ENCODE results near the gene SPP2. TPM values are rescaled to one million over a fixed set of nuclear protein-coding genes. Genes with fewer than 3 reads are reported as not detected.

Gene SPP2
- total RNA-seq, 1 donor from 2014 or later: not detected

DNA sequence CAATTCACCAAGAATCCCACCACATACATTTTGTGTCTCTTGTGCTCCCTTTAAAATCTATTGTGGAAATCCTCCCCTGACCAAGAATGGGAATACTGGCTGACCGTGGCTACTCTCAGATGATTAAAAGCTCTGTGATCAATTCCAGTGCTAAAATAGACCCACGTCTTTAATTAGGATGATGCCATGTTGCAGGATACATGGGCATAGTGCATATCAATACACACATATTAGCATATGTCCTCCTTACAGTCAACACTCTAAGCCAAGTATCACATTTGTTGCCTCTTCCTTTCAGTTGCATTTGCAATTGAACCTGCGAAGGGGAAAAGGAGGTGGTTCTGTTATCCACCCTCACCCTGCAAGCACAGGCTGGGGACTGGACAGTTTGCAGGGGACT lies 41.8 kb downstream of the SPP2 start:
- intact Hi-C loops (cut with DNase I): no loop called here
- H3K4me1 ChIP-seq: peaks cover 11% of the 10 kb centered on the region
- H3K4me3 ChIP-seq: no peak overlapping the region
- no peaks in the 10 kb centered on the region for H3K9me3 ChIP-seq
- no peaks in the 10 kb centered on the region for H3K36me3 ChIP-seq
- DNase-seq (ENCODE audit: extremely low spot score in 2 of 2): no peak
- TF ChIP-seq POLR2AphosphoS5 (IDR thresholded peaks at IDR 0.05; ENCODE audit: insufficient read depth in 1 of 2, low read depth in 1 of 2): no peak
- TF ChIP-seq, protein P1, sequence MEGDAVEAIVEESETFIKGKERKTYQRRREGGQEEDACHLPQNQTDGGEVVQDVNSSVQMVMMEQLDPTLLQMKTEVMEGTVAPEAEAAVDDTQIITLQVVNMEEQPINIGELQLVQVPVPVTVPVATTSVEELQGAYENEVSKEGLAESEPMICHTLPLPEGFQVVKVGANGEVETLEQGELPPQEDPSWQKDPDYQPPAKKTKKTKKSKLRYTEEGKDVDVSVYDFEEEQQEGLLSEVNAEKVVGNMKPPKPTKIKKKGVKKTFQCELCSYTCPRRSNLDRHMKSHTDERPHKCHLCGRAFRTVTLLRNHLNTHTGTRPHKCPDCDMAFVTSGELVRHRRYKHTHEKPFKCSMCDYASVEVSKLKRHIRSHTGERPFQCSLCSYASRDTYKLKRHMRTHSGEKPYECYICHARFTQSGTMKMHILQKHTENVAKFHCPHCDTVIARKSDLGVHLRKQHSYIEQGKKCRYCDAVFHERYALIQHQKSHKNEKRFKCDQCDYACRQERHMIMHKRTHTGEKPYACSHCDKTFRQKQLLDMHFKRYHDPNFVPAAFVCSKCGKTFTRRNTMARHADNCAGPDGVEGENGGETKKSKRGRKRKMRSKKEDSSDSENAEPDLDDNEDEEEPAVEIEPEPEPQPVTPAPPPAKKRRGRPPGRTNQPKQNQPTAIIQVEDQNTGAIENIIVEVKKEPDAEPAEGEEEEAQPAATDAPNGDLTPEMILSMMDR (IDR thresholded peaks at IDR 0.05): no peak
- no peak for TF ChIP-seq POLR2A (IDR thresholded peaks at IDR 0.05)
- H3K27ac ChIP-seq: no peak overlapping the region
- no peaks in the 10 kb centered on the region for H3K27me3 ChIP-seq

- Histone ChIP-seq H3K9me3 (no peaks in the 10 kb centered on the region), H3K4me1 (peaks cover 11% of the 10 kb centered on the region), H3K27me3 (no peaks in the 10 kb centered on the region), H3K4me3 (no peak overlapping the region), H3K27ac (no peak overlapping the region), H3K36me3 (no peaks in the 10 kb centered on the region)
- intact Hi-C loops (cut with DNase I): no loop called here
- DNase-seq (ENCODE audit: extremely low spot score in 2 of 2): no peak
- TF ChIP-seq, protein P1 (IDR thresholded peaks at IDR 0.05): no peak
- TF ChIP-seq POLR2AphosphoS5 (IDR thresholded peaks at IDR 0.05; ENCODE audit: insufficient read depth in 1 of 2, low read depth in 1 of 2) (no peak), POLR2A (IDR thresholded peaks at IDR 0.05) (no peak)
Measured at GRCh38 chr2:234095301-234095700, 44.8 kb downstream of the SPP2 start.

GRCh38 chr2:234096164-234096563 lies 45.7 kb downstream of the SPP2 start:
- Histone ChIP-seq H3K4me3 (no peak overlapping the region), H3K27ac (no peak overlapping the region), H3K27me3 (no peaks in the 10 kb centered on the region), H3K4me1 (peaks cover 9% of the 10 kb centered on the region), H3K36me3 (no peaks in the 10 kb centered on the region), H3K9me3 (no peaks in the 10 kb centered on the region)
- DNase-seq (ENCODE audit: extremely low spot score in 2 of 2): no peak
- no peak for TF ChIP-seq POLR2A (IDR thresholded peaks at IDR 0.05)
- TF ChIP-seq, protein P1 (IDR thresholded peaks at IDR 0.05): no peak
- no peak for TF ChIP-seq POLR2AphosphoS5 (IDR thresholded peaks at IDR 0.05; ENCODE audit: insufficient read depth in 1 of 2, low read depth in 1 of 2)
- intact Hi-C loops (cut with DNase I): no loop called here

- no peaks in the 10 kb centered on the region for H3K9me3 ChIP-seq
- no peak overlapping the region for H3K4me3 ChIP-seq
- TF ChIP-seq, protein P1 (IDR thresholded peaks at IDR 0.05): no peak
- TF ChIP-seq POLR2AphosphoS5 (IDR thresholded peaks at IDR 0.05; ENCODE audit: insufficient read depth in 1 of 2, low read depth in 1 of 2) (no peak), POLR2A (IDR thresholded peaks at IDR 0.05) (no peak)
- no peaks in the 10 kb centered on the region for H3K36me3 ChIP-seq
- intact Hi-C loops (cut with DNase I): no loop called here
- H3K27ac ChIP-seq: no peak overlapping the region
- no peaks in the 10 kb centered on the region for H3K4me1 ChIP-seq
- no peak for DNase-seq (ENCODE audit: extremely low spot score in 2 of 2)
- H3K27me3 ChIP-seq: no peaks in the 10 kb centered on the region
Measured at GRCh38 chr2:234098681-234099080, 48.2 kb downstream of the SPP2 start.

DNA sequence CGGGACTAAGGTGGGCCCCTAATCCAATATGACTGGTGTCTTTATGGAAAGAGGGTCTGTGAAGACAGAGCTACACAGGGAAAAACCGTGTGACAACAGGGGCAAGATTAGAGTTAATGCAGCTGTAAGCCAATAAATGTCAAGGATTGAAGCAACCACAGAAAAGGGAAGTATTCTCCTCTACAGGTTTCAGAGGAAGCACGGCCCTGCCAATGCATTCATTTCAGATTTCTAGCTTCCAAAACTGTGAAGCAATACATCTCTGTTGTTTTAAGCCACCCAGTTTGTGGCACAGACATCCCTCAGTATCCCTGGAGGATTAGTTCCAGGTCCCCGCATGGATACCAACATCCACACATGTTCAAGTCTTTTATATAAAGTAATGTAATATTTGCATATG lies 48.8 kb downstream of the SPP2 start:
- intact Hi-C loops (cut with DNase I): no loop called here
- no peak for DNase-seq (ENCODE audit: extremely low spot score in 2 of 2)
- Histone ChIP-seq H3K27ac (no peak overlapping the region), H3K4me3 (no peak overlapping the region), H3K36me3 (no peaks in the 10 kb centered on the region), H3K4me1 (no peaks in the 10 kb centered on the region), H3K27me3 (no peaks in the 10 kb centered on the region), H3K9me3 (no peaks in the 10 kb centered on the region)
- TF ChIP-seq POLR2AphosphoS5 (IDR thresholded peaks at IDR 0.05; ENCODE audit: insufficient read depth in 1 of 2, low read depth in 1 of 2): no peak
- TF ChIP-seq POLR2A (IDR thresholded peaks at IDR 0.05): no peak
- TF ChIP-seq, protein P1 (IDR thresholded peaks at IDR 0.05): no peak

Data from vagina (tissue), 2 donors.